C4-2B (cell line): Measurements from ENCODE around the gene SUZ12.
"Not testable (repeated sequence)": the region's sequence is repeated elsewhere in the genome, so short reads cannot be mapped to it uniquely, and the experiment has no call there.

Experiments used
- CTCF ChIP-seq: fragments of 450-650 bp; conservative IDR thresholded peaks from 2 replicates; pipeline ENCODE4 v1.5.1; 2017; ENCODE audit warnings: mild to moderate bottlenecking
- ZFX ChIP-seq: fragments of 450-650 bp; IDR thresholded peaks from 2 replicates; pipeline ENCODE4 v1.6.1; 2017

DNA sequence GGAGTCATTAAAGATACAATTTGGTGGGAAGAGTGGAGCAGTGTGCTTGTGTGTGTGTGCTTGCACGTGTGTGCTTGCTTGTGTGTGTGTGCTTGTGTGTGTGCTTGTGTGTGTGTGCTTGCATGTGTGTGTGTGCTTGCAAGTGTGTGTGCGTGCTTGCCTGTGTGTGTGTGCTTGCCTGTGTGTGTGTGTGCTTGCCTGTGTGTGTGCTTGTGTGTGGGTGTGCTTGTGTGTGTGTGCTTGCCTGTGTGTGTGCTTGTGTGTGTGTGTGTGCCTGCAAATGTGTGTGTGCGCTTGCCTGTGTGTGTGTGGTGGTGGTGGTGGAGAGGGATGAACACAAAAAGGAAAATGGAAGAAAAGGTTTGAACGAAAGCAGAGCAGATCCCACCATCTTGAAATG is 90.5 kb downstream of the SUZ12 start:
- not testable (repeated sequence) for TF ChIP-seq CTCF, ZFX
